Duodenal mucosa (tissue), 2 donors: ENCODE measurements around the gene PSIP1.
A peak's percentile ranks its signal among the peaks of the same experiment; 100 is the strongest.
"Not testable (repeated sequence)": the region's sequence is repeated elsewhere in the genome, so short reads cannot be mapped to it uniquely, and the experiment has no call there.

Experiments
- H3K27ac ChIP-seq: one replicate; pipeline ENCODE4 v1.7.0; 2013; ENCODE audit warnings: low read depth, low read length
- H3K27me3 ChIP-seq, 2 donors: one replicate each; pipeline ENCODE4 v1.7.0; 2013; ENCODE audit warnings: low read length in 2 of 2, control low read depth in 1 of 2; ENCODE audit not compliant: insufficient read depth in 2 of 2, control insufficient read depth in 1 of 2
- H3K36me3 ChIP-seq, 2 donors: one replicate each; pipeline ENCODE4 v1.7.0; 2013; ENCODE audit warnings: low read length in 2 of 2, control low read depth in 1 of 2; ENCODE audit not compliant: insufficient read depth in 2 of 2, control insufficient read depth in 1 of 2
- H3K4me1 ChIP-seq, 2 donors: one replicate each; pipeline ENCODE4 v1.7.0; 2013; ENCODE audit warnings: low read length in 2 of 2, control low read depth in 1 of 2; ENCODE audit not compliant: insufficient read depth in 2 of 2, control insufficient read depth in 1 of 2
- H3K4me3 ChIP-seq, 2 donors: one replicate each; pipeline ENCODE4 v1.7.0; 2013; ENCODE audit warnings: low read length in 2 of 2, low read depth in 1 of 2
- H3K9ac ChIP-seq, 2 donors: one replicate each; pipeline ENCODE4 v1.7.0; 2013; ENCODE audit warnings: low read length in 2 of 2, low read depth in 1 of 2
- H3K9me3 ChIP-seq, 2 donors: one replicate each; pipeline ENCODE4 v1.7.0; 2013; ENCODE audit warnings: low read length in 2 of 2, control low read depth in 1 of 2; ENCODE audit not compliant: control insufficient read depth in 1 of 2

PSIP1 gene

GRCh38 chr9:15438891-15439290, 71.9 kb downstream of the PSIP1 start:
- Histone ChIP-seq H3K27me3 (no peaks in the 10 kb centered on the region), H3K36me3 (peaks cover 20 to 49% of the 10 kb centered on the region in 2 donors), H3K9me3 (no peaks in the 10 kb centered on the region), H3K27ac (no peak overlapping the region), H3K4me1 (no peaks in the 10 kb centered on the region), H3K4me3 (no peak overlapping the region), H3K9ac (no peak overlapping the region)

- Histone ChIP-seq H3K4me3 (no peak overlapping the region), H3K27ac (no peak overlapping the region), H3K27me3 (no peaks in the 10 kb centered on the region), H3K9ac (no peak overlapping the region), H3K9me3 (no peaks in the 10 kb centered on the region), H3K36me3 (peaks cover 10 to 27% of the 10 kb centered on the region in 2 donors), H3K4me1 (peaks cover 11 to 19% of the 10 kb centered on the region in 2 donors)
Observed at GRCh38 chr9:15433661-15434060, 77.1 kb downstream of the PSIP1 start.

GRCh38 chr9:15433191-15433590, 77.6 kb downstream of the PSIP1 start:
- H3K27ac ChIP-seq: no peak overlapping the region
- peaks cover 11 to 19% of the 10 kb centered on the region in 2 donors for H3K4me1 ChIP-seq
- H3K36me3 ChIP-seq: peaks cover 10 to 26% of the 10 kb centered on the region in 2 donors
- H3K4me3 ChIP-seq: no peak overlapping the region
- H3K9ac ChIP-seq: no peak overlapping the region
- no peaks in the 10 kb centered on the region for H3K27me3 ChIP-seq
- no peaks in the 10 kb centered on the region for H3K9me3 ChIP-seq

GRCh38 chr9:15430920-15431844, 79.6 kb downstream of the PSIP1 start:
- peak overlapping the region in 1 of 2 donors; percentile 26 for H3K4me3 ChIP-seq
- H3K9ac ChIP-seq: no peak overlapping the region

GRCh38 chr9:15427702-15428101, 83.1 kb downstream of the PSIP1 start:
- Histone ChIP-seq H3K4me1 (peaks cover 34% of the 10 kb centered on the region in 2 donors), H3K36me3 (peaks cover 0 to 11% of the 10 kb centered on the region in 2 donors)
- not testable (repeated sequence) for H3K27ac ChIP-seq

More at GRCh38 chr9:15430920-15431844, 79.6 kb downstream of the PSIP1 start:
- H3K4me1 ChIP-seq: peaks cover 13 to 22% of the 10 kb centered on the region in 2 donors
- no peak overlapping the region for H3K27ac ChIP-seq
- no peaks in the 10 kb centered on the region for H3K9me3 ChIP-seq
- no peaks in the 10 kb centered on the region for H3K27me3 ChIP-seq
- H3K36me3 ChIP-seq: peaks cover 7 to 16% of the 10 kb centered on the region in 2 donors

GRCh38 chr9:15426019-15426418, 84.8 kb downstream of the PSIP1 start:
- Histone ChIP-seq H3K4me1 (peaks cover 37 to 38% of the 10 kb centered on the region in 2 donors), H3K27ac (no peak overlapping the region), H3K9ac (no peak overlapping the region), H3K36me3 (peaks cover 0 to 11% of the 10 kb centered on the region in 2 donors), H3K9me3 (no peaks in the 10 kb centered on the region), H3K4me3 (no peak overlapping the region), H3K27me3 (no peaks in the 10 kb centered on the region)

More at GRCh38 chr9:15427702-15428101, 83.1 kb downstream of the PSIP1 start:
- not testable (repeated sequence) for H3K27me3 ChIP-seq, H3K9me3 ChIP-seq, H3K4me3 ChIP-seq, H3K9ac ChIP-seq

- H3K27ac ChIP-seq: peak overlapping the region; percentile 87
Observed at GRCh38 chr9:15423231-15423985, 87.4 kb downstream of the PSIP1 start.

GRCh38 chr9:15422372-15423230, 88.2 kb downstream of the PSIP1 start, which contains the start of gene SNAPC3:
Gene SNAPC3, plus strand, starts transcription at chr9:15422876. Its CDS starts 4 bp downstream, at chr9:15422880.
- Histone ChIP-seq H3K27ac (peak within 1 kb of the TSS; percentile 87), H3K4me1 (peaks cover 24 to 30% of the 10 kb centered on the region in 2 donors), H3K36me3 (peaks cover 0 to 11% of the 10 kb centered on the region in 2 donors), H3K4me3 (peak within 1 kb of the TSS; percentile 95 to 100), H3K27me3 (no peaks in the 10 kb centered on the region), H3K9me3 (no peaks in the 10 kb centered on the region), H3K9ac (peak within 1 kb of the TSS; percentile 94)

More at GRCh38 chr9:15423231-15423985, 87.4 kb downstream of the PSIP1 start:
- H3K9ac ChIP-seq: peak overlapping the region; percentile 94
- peaks cover 0 to 11% of the 10 kb centered on the region in 2 donors for H3K36me3 ChIP-seq
- peak overlapping the region; percentile 95 to 100 for H3K4me3 ChIP-seq
- H3K27me3 ChIP-seq: no peaks in the 10 kb centered on the region
- H3K4me1 ChIP-seq: peaks cover 24 to 30% of the 10 kb centered on the region in 2 donors
- no peaks in the 10 kb centered on the region for H3K9me3 ChIP-seq

GRCh38 chr9:15421990-15422371, 88.8 kb downstream of the PSIP1 start:
- Histone ChIP-seq H3K36me3 (peaks cover 0 to 11% of the 10 kb centered on the region in 2 donors), H3K9ac (peak overlapping the region; percentile 94), H3K9me3 (no peaks in the 10 kb centered on the region), H3K27me3 (no peaks in the 10 kb centered on the region), H3K4me3 (peak overlapping the region; percentile 95 to 100), H3K27ac (peak overlapping the region; percentile 87), H3K4me1 (peaks cover 24 to 30% of the 10 kb centered on the region in 2 donors)
